Upper lobe of left lung (tissue), 6 donors: ENCODE data around the gene GET3. TPM values are rescaled to one million over a fixed set of nuclear protein-coding genes. Genes with fewer than 3 reads are reported as not detected.

ENCODE experiments used
- ATAC-seq, 2 donors: fragments of 200-7000 bp; cut with Tn5 transposase; one replicate each; pipeline ENCODE4 v1.9.1; 2022; ENCODE audit warnings: mild to moderate bottlenecking in 2 of 2, moderate library complexity in 2 of 2; ENCODE audit not compliant: low FRiP score in 2 of 2
- DNase-seq, 2 donors: peaks; one replicate each; pipeline ENCODE4 v3.0.0-alpha.2; 2019 to 2020
- H3K27ac ChIP-seq, 4 donors: fragments of 200-600 bp; sonication (generic); one replicate each; pipeline ENCODE4 v1.5.1; 2016 to 2019
- H3K27me3 ChIP-seq, 4 donors: fragments of 200-600 bp; sonication (generic); one replicate each; pipeline ENCODE4 v1.5.1; 2017 to 2019
- H3K36me3 ChIP-seq, 4 donors: fragments of 200-600 bp; sonication (generic); one replicate each; pipeline ENCODE4 v1.5.1; 2016 to 2019
- H3K4me1 ChIP-seq, 4 donors: fragments of 200-600 bp; sonication (generic); one replicate each; pipeline ENCODE4 v1.5.1; 2018 to 2019
- H3K4me3 ChIP-seq, 4 donors: fragments of 200-600 bp; sonication (generic); one replicate each; pipeline ENCODE4 v1.5.1; 2017 to 2019; ENCODE audit warnings: mild to moderate bottlenecking in 2 of 4, moderate library complexity in 1 of 4
- H3K9me3 ChIP-seq, 4 donors: fragments of 200-600 bp; sonication (generic); one replicate each; pipeline ENCODE4 v1.5.1; 2018 to 2019
- CTCF ChIP-seq, 6 experiments: fragments of 450-650 bp in 4 of 6; fragments of 200-600 bp in 2 of 6; sonication (generic) in 2 of 6; IDR thresholded peaks; one replicate each; pipeline ENCODE4 v1.5.1; 2016 to 2019; ENCODE audit warnings: antibody characterized with exemption in 6 of 6
- EP300 ChIP-seq, 4 donors: sonication (generic); formaldehyde crosslinking; IDR thresholded peaks; one replicate each; pipeline ENCODE4 v1.5.1; 2017; ENCODE audit warnings: antibody characterized with exemption in 4 of 4, control low read depth in 2 of 4
- POLR2A ChIP-seq, 4 donors: fragments of 450-650 bp; IDR thresholded peaks; one replicate each; pipeline ENCODE4 v1.5.1; 2016 to 2017; ENCODE audit warnings: antibody characterized with exemption in 4 of 4, mild to moderate bottlenecking in 2 of 4
- POLR2AphosphoS5 ChIP-seq, 2 donors: sonication (generic); formaldehyde crosslinking; IDR thresholded peaks; one replicate each; pipeline ENCODE4 v1.5.1; 2017; ENCODE audit warnings: antibody characterized with exemption in 2 of 2
- WGBS, 2 donors: methylation state at CpG; one replicate each; pipeline ENCODE4 v1.1.5; 2017 to 2018; 5-methylcytosine and 5-hydroxymethylcytosine counted together
- total RNA-seq, 6 donors: library from RNA; depleted of rRNA in 4 of 6; stranded (reverse); fragments of >200 nt in 4 of 6; gene quantifications; one replicate each; pipeline versions ENCODE4 v1.1.0 to v1.2.1, GENCODE V29; 2016 to 2021
- donor health status: DM: no; HTN: no; CAD: no; lungs with moderate emphysema.
- donor health status: DM: no; HTN: yes; CAD: no; lungs with severe emphysema.

Gene GET3
- 10 to 100 TPM; 14.7 to 71.7 (median 49.8) TPM for total RNA-seq

GRCh38 chr19:12736995-12737834 lies at the start of gene GET3:
GET3 (plus strand) TSS chr19:12737497; CDS start chr19:12737506, 9 bp downstream.
- H3K27me3 ChIP-seq: no peaks in the 10 kb centered on the region
- no peaks in the 10 kb centered on the region for H3K9me3 ChIP-seq
- ATAC-seq: peak; percentile 92 to 98
- peak within 1 kb of the TSS; percentile 84 to 92 (median 90) for H3K27ac ChIP-seq
- H3K4me3 ChIP-seq: peak within 1 kb of the TSS; percentile 80 to 99 (median 94)
- peaks cover 31 to 44% (median 39%) of the 10 kb centered on the region in 4 donors for H3K4me1 ChIP-seq
- 0 to 1% methylated on average over 16 to 29 of the region's 29 CpGs for WGBS, 2 donors
- peak; percentile 81 to 96 for DNase-seq
- TF ChIP-seq POLR2A (IDR thresholded peaks at IDR 0.05) (peak in 3 of 4 donors; percentile 49 to 58 (median 54)), EP300 (IDR thresholded peaks at IDR 0.05) (no peak), CTCF (IDR thresholded peaks at IDR 0.05) (peak in 3 of 6 experiments; percentile 26 to 48 (median 39)), POLR2AphosphoS5 (IDR thresholded peaks at IDR 0.05) (peak; percentile 72 to 78)
- peaks cover 0 to 36% (median 29%) of the 10 kb centered on the region in 4 donors for H3K36me3 ChIP-seq

GRCh38 chr19:12689012-12689411 lies 48.3 kb upstream of the GET3 start:
- no peaks in the 10 kb centered on the region for H3K9me3 ChIP-seq
- H3K36me3 ChIP-seq: peaks cover 0 to 2% (median 0%) of the 10 kb centered on the region in 4 donors
- no peaks in the 10 kb centered on the region for H3K27me3 ChIP-seq
- WGBS, 2 donors: 83 to 91% methylated on average over 8 to 10 of the region's 12 CpGs
- peak; percentile 4 to 13 for ATAC-seq
- H3K27ac ChIP-seq: no peak overlapping the region
- TF ChIP-seq POLR2A (IDR thresholded peaks at IDR 0.05) (no peak), CTCF (IDR thresholded peaks at IDR 0.05) (no peak), EP300 (IDR thresholded peaks at IDR 0.05) (no peak), POLR2AphosphoS5 (IDR thresholded peaks at IDR 0.05) (no peak)
- no peak for DNase-seq
- H3K4me3 ChIP-seq: no peak overlapping the region
- no peaks in the 10 kb centered on the region for H3K4me1 ChIP-seq

GRCh38 chr19:12689581-12690216 lies 47.6 kb upstream of the GET3 start:
- peak in 1 of 2 donors; percentile 7 for ATAC-seq

GRCh38 chr19:12692960-12693359 lies 44.3 kb upstream of the GET3 start:
- Histone ChIP-seq H3K4me3 (no peak overlapping the region), H3K9me3 (no peaks in the 10 kb centered on the region), H3K4me1 (peaks cover 12 to 30% (median 14%) of the 10 kb centered on the region in 4 donors), H3K27ac (no peak overlapping the region), H3K36me3 (peaks cover 0 to 2% (median 0%) of the 10 kb centered on the region in 4 donors), H3K27me3 (no peaks in the 10 kb centered on the region)
- ATAC-seq (no peak), DNase-seq (no peak)
- TF ChIP-seq POLR2AphosphoS5 (IDR thresholded peaks at IDR 0.05): no peak
- no peak for TF ChIP-seq CTCF (IDR thresholded peaks at IDR 0.05)
- TF ChIP-seq EP300 (IDR thresholded peaks at IDR 0.05): no peak
- no peak for TF ChIP-seq POLR2A (IDR thresholded peaks at IDR 0.05)
- 80 to 92% methylated on average over 4 of the region's 5 CpGs for WGBS, 2 donors

More at GRCh38 chr19:12689581-12690216, 47.6 kb upstream of the GET3 start:
- DNase-seq: peak in 1 of 2 donors; percentile 71
- no peak for TF ChIP-seq CTCF (IDR thresholded peaks at IDR 0.05)
- TF ChIP-seq POLR2AphosphoS5 (IDR thresholded peaks at IDR 0.05): no peak
- no peak for TF ChIP-seq POLR2A (IDR thresholded peaks at IDR 0.05)
- TF ChIP-seq EP300 (IDR thresholded peaks at IDR 0.05): no peak
- no peak overlapping the region for H3K27ac ChIP-seq
- no peaks in the 10 kb centered on the region for H3K9me3 ChIP-seq
- H3K4me3 ChIP-seq: no peak overlapping the region
- H3K4me1 ChIP-seq: peaks cover 0 to 4% (median 0%) of the 10 kb centered on the region in 4 donors
- H3K27me3 ChIP-seq: no peaks in the 10 kb centered on the region
- WGBS, 2 donors: 61 to 82% methylated on average over 9 to 19 of the region's 26 CpGs
- peaks cover 0 to 2% (median 0%) of the 10 kb centered on the region in 4 donors for H3K36me3 ChIP-seq
